HL-60/S4 treated with retinoic acid at 250 ng/mL for 4 days and 3 days (cell line): Measurements from ENCODE around the gene MAPKAPK2.

ENCODE experiments used
- in situ Hi-C: fragments of 300-500 bp; cut with MboI; formaldehyde crosslinking; loops from 2 replicates; pipeline ENCODE4 v1.7.0; 2022; ENCODE audit warnings: low sequenced_read_pairs

The MAPKAPK2 gene

DNA sequence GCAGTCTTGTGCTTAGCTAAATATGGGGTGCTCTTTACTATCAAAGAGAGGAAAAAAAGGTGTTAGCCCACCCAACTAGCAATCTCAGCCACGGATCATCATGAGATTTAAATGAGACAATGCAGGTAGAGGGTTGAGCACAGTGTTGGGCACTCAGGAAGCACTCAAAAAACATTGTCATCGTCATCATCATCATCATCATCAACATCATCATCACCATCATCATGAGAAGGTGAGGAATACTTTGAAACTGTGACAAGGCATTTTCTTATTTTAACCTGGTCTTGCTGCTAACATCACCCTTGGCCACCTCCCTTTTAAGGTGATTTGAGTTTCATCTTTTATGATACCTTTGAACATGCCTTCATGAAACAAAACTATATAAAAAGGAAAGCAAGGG, 3.3 kb upstream of the MAPKAPK2 start:
- in situ Hi-C loops = no loop called here

GRCh38 chr1:206682111-206682510, 2.6 kb upstream of the MAPKAPK2 start:
- in situ Hi-C loops = no loop called here

DNA sequence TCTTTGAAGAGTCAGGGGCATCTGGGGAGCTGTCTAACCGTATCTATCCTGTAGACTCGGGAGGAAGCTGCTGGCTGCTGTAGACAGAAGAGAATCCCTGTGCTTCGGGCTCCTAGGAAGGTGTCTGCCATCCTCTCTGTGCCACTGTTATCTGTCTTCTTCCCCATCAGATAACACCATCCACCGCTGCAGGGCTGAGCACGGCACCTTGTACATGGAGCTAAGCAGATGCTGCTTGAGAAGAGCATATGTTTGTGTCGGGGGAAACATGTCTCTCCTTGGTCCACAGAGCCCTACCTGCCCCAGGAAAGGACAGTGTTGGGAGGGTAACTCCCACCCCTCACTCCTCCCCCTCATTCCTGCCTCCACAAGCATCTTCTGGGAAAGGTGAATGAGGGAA, 1.4 kb upstream of the MAPKAPK2 start:
- in situ Hi-C loops = no loop called here

GRCh38 chr1:206684003-206684402, 702 bp upstream of the MAPKAPK2 start:
- in situ Hi-C loops = no loop called here

GRCh38 chr1:206685334-206685768, 646 bp downstream of the MAPKAPK2 start:
- in situ Hi-C loops = no loop called here

- in situ Hi-C loops = no loop called here
These were observed 1.2 kb downstream of the MAPKAPK2 start for GRCh38 chr1:206685769-206686477.

GRCh38 chr1:206686478-206687249, 2.0 kb downstream of the MAPKAPK2 start:
- in situ Hi-C loops = no loop called here

- in situ Hi-C loops = no loop called here
These were observed 2.7 kb downstream of the MAPKAPK2 start for GRCh38 chr1:206687251-206687914.

GRCh38 chr1:206687915-206688442, 3.3 kb downstream of the MAPKAPK2 start:
- in situ Hi-C loops = no loop called here

DNA sequence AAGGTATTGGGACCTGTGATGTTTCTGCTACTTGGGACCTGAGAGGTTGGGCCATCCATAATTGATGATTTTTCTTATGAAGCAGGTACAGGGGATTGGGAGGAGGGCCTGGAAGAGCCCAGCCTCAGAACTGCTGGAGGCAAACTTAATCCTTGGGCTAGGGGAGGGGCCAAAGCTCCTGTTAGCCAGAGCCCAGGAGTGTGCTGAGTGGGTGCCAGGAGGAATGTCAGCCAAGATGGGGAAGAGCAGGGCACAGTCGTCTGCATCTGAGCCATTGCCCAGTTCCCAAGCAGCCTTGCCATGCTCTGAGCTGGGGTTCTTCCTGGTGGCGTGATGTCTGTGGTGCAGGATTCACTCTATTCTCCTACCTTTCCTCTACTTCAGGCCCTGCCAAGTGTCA, 5.8 kb downstream of the MAPKAPK2 start:
- in situ Hi-C loops = no loop called here

GRCh38 chr1:206691604-206692003, 6.9 kb downstream of the MAPKAPK2 start:
- in situ Hi-C loops = no loop called here

DNA sequence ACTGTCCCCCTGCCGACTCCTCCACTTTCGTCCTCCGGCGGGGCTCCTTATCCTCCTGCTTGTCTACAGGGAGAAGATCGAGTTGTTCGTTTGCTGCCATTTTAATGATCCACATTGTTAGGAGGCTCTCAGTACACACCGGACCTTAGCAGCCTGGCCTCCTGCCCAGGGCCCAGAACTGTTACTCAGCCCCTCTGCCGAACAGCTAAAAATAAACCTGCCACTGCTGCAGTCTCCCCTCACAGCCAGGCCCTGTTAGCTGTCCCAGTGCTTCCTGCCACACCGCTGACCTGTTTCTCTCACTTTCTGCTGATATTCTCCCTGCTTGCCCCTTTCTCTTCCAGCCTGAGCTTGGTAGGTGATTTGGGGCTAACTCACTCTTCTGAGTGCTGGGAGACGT, 8.3 kb downstream of the MAPKAPK2 start:
- in situ Hi-C loops = no loop called here

DNA sequence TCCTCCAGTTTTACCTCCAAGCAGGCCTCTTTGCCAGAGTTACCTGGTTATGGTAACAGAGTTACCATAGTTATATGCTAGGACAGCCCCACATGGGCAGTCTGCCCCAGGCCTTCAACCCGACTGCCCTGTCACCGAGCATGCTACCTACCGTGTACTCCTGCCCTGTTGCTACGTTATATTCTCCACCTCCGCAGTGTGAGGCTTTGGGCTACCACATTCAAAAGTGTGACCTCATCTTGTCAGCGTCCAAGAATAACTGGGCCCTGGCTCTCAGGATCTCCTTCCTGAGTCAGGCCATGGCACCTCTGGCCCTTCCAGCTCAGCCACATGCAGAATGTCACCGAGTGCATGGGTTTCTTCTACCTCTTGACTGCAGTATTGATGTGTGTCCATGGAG, 8.9 kb downstream of the MAPKAPK2 start:
- in situ Hi-C loops = no loop called here

GRCh38 chr1:206694171-206695124, 9.7 kb downstream of the MAPKAPK2 start:
- in situ Hi-C loops = no loop called here

DNA sequence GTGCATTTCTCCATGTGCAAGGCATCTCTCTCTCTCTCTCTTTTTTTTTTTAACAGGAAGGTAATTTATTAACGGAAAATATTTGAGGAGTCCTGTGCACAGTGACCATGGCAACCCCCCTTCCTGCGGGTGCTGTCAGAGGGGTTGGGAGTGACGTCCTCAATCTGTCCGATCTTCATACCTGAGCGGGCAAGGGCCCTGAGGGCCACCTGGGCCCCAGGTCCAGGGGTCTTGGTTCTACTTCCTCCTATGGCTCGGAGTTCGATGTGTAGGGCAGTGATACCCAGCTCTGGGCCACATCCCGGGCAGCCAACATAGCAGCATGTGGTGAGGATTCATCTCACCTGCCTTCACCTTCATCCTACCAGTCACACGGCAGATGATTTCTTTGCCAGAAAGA, 11.0 kb downstream of the MAPKAPK2 start:
- in situ Hi-C loops = no loop called here

- in situ Hi-C loops = no loop called here
These were observed 12.3 kb downstream of the MAPKAPK2 start for GRCh38 chr1:206696812-206697585.

DNA sequence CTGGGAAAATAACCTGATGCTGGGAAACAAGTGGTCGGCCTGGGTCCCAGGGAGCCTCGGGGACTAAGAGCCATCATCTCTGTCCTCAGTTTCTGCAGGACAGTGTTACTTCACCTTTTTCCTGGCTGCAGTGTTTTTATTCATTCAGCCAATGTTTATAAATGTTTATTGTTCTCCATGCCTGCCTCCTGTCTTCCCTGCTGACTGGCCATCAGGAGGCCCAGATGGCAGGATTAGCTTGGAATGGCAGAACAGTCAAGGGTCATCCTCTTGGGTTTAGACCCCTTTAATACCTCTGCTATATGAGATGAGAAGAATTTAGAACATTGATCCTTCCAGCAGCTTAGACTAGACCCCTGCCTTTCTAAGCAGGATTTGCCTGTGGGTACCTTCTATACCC, 13.3 kb downstream of the MAPKAPK2 start:
- in situ Hi-C loops = no loop called here

DNA sequence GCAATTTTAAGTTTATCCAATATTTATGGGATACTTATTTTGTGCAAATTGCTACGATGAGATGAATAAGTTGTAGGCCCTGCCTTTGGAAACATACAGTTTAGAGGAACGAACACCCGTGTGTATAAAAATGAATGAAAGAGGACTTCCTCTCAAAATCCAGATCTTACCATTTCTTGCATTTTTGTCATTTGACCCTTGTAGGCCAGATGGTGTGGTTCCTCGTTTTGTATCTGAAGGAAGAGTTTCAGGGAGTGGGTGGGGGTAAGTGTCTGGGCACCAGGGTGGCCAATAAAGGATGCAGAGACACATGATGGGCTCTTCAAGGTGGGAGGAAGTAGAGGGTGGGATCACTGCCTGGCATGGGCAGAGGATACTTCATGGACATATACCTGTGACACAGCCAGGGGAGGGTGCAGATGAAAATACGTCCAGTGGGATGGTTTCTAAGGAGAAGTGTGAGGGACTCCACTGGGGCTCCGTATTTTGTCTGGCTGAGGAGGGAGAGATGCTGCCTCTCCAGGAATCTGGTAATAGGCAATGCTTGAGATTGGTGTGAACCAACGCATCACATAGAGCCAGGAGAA, 14.4 kb downstream of the MAPKAPK2 start:
- in situ Hi-C loops = no loop called here

DNA sequence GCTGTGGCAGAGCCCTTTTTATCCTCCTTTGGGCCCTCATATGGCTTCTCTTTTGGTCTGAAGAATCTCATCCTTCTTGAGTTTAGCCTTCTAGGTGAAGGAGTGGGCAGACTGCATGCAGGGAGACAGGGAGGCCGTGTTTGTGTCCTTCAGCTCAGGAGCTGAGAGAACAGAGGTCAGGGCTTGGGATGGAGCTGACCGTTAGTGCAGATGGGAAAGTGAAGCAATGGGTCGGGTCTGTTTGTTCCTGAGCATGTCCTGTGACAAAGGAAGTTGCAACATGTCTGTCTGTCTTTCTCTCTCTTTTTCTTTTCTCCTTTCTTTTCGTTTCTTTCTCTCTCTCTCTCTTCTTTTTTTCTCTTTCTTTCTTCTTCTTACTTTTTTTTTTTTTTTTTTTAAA, 14.9 kb downstream of the MAPKAPK2 start:
- in situ Hi-C loops = no loop called here
